GM12873 (cell line): Measurements from ENCODE around the gene BOK.

Experiments used
- TF ChIP-seq, protein P1 (sequence below): IDR thresholded peaks from 2 replicates; pipeline ENCODE4 v1.5.1; 2012; ENCODE audit warnings: low read depth, mild to moderate bottlenecking, moderate library complexity, low read length, control low read depth; ENCODE audit not compliant: insufficient read depth; ENCODE audit errors: missing control alignments

The BOK gene

GRCh38 chr2:241558532-241559322, at the start of gene BOK:
Gene BOK (plus strand): TSS chr2:241558745. CDS start chr2:241559484, 739 bp downstream.
- TF ChIP-seq, protein P1, sequence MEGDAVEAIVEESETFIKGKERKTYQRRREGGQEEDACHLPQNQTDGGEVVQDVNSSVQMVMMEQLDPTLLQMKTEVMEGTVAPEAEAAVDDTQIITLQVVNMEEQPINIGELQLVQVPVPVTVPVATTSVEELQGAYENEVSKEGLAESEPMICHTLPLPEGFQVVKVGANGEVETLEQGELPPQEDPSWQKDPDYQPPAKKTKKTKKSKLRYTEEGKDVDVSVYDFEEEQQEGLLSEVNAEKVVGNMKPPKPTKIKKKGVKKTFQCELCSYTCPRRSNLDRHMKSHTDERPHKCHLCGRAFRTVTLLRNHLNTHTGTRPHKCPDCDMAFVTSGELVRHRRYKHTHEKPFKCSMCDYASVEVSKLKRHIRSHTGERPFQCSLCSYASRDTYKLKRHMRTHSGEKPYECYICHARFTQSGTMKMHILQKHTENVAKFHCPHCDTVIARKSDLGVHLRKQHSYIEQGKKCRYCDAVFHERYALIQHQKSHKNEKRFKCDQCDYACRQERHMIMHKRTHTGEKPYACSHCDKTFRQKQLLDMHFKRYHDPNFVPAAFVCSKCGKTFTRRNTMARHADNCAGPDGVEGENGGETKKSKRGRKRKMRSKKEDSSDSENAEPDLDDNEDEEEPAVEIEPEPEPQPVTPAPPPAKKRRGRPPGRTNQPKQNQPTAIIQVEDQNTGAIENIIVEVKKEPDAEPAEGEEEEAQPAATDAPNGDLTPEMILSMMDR = no peak

DNA sequence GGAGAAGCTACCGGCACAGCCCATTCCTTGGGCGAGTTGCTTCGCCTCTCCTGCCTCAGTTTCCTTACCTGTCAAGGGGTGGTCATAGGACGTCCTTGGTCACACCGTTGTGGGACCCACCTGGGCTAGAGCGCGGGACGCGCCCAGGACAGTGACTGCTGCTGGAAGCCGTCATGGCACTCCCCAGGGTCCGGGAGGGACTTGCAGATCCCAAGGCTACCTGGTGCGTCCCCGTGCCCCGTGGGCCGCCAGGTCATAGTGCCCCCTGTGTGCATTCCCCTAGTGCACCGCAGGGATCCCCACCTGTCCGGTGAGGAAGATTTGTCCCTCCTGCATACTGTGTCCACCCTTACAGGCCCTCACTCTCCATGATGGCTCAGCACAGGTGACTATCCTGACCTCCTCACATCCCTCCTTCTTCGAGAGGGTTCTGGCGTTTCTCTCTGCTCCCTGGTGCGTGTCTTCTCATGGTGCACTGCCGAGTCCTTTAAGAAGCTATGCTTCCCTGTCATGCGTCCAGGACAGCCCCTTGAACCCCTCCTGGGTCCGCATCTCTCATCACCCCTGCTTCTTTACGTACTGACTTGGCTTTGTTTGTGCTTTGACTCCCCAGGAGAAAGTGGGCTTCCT, 49.3 kb upstream of the BOK start:
- TF ChIP-seq, protein P1 = peak; percentile 5

DNA sequence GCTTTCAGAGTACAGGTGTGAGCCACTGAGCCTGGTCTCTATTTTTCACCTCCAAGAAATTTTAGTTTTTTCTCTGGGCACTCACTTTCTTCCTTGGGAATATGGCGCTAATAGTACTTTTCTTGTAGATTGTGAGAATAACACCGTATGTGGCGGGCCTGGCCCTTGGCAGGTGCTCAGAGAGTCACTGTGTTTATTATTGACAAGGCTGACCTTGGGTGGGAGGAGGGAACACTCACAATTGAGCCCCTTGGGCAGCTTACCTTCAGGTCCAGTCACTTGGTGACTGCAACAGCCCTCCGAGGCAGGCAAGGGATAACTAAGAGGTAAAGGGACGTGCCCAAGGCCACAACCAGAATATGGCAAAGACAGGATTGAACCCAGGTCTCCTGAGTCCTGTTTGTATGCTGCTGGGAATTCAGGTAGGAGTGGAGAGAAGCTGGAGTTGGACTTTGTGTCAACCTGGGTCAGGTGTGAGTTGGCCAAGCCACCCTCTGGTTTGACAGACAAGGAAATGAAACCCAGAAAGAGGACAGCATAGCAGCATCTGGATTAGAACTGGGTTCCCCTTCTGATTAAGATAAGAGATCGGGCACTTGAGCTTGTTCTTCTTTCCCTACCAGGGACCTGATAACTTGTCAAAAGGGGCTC, 47.3 kb upstream of the BOK start:
- TF ChIP-seq, protein P1 = no peak

DNA sequence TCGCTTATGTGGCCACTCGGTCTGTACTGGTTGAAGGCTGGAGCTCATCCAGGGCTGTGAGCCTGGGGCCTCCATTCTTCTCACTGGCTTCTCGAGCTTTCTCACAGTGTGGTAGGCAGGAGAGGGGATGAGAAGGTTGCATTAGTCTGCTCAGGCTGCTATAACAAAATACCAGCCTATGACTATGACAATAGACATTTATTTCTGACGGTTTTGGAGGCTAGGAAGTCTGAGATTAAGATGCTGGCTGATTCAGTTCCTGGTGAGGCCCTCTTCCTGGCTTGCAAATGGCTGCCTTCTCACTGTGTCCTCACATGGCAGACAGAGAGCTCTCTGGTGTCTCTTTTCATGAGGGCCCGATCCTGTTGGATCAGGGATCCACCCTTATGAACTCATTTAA, 44.0 kb upstream of the BOK start:
- TF ChIP-seq, protein P1 = no peak

DNA sequence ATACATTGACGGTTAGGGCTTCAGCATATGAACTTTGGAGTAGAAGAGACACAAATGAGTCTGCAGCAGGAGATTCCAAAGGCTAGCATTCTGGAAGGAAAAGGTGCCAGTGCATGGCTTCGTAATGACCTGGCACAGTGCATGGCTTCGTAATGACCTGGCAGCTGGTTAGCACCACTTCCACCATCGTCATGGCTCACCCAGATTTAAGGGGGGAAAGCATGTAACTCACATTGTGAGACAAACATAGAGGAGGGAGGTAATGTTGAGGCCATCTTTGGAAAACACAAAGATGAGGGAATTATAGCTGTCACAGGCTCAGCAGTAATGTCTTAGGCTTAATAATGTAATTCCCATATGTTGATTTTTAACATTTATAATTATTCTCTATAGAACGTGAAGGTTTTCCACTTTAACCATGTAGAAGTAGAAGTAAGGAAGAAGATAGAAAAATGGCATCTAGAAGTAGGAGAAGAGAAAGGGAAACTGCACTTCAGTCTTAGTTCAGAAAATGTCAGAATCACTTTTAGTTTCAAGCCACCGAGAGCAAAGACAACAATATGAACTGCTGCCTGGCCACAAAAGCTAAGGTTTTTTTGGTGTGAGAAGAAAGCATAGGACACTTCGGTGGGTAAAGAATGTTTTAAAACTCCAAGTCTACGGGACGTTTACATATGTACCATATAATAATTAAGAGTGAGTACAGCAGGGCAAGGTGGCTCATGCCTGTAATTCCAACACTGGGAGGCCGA, 43.4 kb upstream of the BOK start:
- TF ChIP-seq, protein P1 = no peak

DNA sequence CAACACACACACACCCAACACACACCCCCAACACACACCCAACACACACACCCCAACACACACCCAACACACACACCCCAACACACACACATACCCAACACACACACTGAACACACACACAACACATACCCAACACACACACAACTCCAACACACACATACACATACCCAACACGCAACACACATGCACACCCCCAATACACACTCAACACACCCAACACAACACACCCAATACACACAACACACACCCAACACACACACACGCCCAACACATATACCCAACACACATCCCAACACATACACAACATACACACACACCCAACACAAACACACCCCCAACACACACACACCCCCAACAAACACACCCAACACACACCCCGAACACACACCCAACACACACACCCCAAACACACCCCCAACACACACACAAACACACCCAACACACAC, 42.0 kb upstream of the BOK start:
- TF ChIP-seq, protein P1 = no peak
